Measurements from ENCODE around the gene PIGU. TPM values are rescaled to one million over a fixed set of nuclear protein-coding genes. Genes with fewer than 3 reads are reported as not detected.

PIGU gene
- total and polyA plus RNA-seq, 2 donors (not counting 3 experiments of a cell fraction or from before 2014, with no cell fraction given): 20.3 to 81.8 TPM

DNA sequence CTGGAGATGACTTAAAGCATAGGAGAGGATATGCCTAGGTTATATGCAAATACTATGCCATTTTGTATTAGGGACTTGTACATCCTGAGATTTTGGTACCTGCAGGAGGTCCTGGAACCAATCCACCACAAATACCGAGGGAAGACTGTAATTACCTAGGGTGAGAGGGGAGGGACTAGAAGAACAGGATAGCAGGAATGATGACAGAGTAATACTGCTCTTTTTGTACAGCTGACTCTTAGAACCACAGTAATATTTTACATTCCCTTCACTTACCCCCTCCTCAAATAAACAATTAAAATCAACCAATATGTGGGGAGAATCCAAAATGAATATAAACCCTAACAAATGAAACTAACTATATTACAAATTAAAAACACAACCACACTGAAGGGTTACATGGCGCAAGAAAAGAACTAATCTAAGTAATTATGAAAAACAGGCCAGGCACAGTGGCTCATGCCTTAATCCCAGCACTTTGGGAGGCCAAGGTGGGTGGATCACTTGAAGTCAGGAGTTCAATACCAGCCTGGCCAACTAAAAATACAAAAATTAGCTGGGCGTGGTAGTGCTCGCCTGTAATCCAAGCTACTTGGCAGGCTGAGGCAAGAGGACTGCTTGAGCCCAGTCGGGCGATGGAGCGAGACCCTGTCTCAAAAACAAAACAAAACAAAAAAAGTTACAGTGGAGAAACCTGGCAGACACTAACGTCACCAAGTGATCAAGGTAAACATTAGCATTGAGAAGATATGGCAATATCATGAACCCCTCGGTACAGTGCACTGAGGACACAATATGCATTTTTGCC lies 81.3 kb downstream of the PIGU start:
- no peaks in the 10 kb centered on the region for H3K9me1 ChIP-seq (replicated peaks; ENCODE audit: control insufficient read depth, extremely low read depth, insufficient read depth, low read length)
- TF ChIP-seq, protein P1, sequence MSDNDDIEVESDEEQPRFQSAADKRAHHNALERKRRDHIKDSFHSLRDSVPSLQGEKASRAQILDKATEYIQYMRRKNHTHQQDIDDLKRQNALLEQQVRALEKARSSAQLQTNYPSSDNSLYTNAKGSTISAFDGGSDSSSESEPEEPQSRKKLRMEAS (IDR thresholded peaks at IDR 0.05; ENCODE audit: insufficient read depth, insufficient read length): no peak
- TF ChIP-seq FOS (IDR thresholded peaks at IDR 0.05; ENCODE audit: borderline replicate concordance, insufficient read depth, low read length) (no peak), POLR2AphosphoS5 (IDR thresholded peaks at IDR 0.05; ENCODE audit: insufficient read depth, low read depth, low read length) (no peak), EZH2 (IDR thresholded peaks at IDR 0.05; ENCODE audit: borderline replicate concordance, low read depth, low read length, severe bottlenecking) (no peak), GATA2 (IDR thresholded peaks at IDR 0.05; ENCODE audit: insufficient read depth, insufficient read length, low read depth, low read length) (no peak), POLR2A (IDR thresholded peaks at IDR 0.05; ENCODE audit: low read depth, low read length) (no peak), MYC (IDR thresholded peaks at IDR 0.05; ENCODE audit: low read depth, low read length) (no peak), JUN (IDR thresholded peaks at IDR 0.05; ENCODE audit: borderline replicate concordance, insufficient read depth, insufficient read length, low read depth) (no peak)
- TF ChIP-seq, protein P2, sequence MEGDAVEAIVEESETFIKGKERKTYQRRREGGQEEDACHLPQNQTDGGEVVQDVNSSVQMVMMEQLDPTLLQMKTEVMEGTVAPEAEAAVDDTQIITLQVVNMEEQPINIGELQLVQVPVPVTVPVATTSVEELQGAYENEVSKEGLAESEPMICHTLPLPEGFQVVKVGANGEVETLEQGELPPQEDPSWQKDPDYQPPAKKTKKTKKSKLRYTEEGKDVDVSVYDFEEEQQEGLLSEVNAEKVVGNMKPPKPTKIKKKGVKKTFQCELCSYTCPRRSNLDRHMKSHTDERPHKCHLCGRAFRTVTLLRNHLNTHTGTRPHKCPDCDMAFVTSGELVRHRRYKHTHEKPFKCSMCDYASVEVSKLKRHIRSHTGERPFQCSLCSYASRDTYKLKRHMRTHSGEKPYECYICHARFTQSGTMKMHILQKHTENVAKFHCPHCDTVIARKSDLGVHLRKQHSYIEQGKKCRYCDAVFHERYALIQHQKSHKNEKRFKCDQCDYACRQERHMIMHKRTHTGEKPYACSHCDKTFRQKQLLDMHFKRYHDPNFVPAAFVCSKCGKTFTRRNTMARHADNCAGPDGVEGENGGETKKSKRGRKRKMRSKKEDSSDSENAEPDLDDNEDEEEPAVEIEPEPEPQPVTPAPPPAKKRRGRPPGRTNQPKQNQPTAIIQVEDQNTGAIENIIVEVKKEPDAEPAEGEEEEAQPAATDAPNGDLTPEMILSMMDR (IDR thresholded peaks at IDR 0.05; ENCODE audit: extremely low read depth in 1 of 2, insufficient read depth in 1 of 2, low read depth in 1 of 2, low read length in 2 of 2): no peak
- H4K20me1 ChIP-seq (replicated peaks; ENCODE audit: control insufficient read depth, extremely low read depth, insufficient read depth, low read length): no peaks in the 10 kb centered on the region
- POLR2A ChIA-PET: no interaction called here
- no peaks in the 10 kb centered on the region for H3K79me2 ChIP-seq (ENCODE audit: control insufficient read depth, insufficient read depth, low read length)
- dilution Hi-C loops (cut with MboI; ENCODE audit: extremely low pct_ligation_motif_present, low sequenced_read_pairs): no loop called here
- H2AFZ ChIP-seq (ENCODE audit: low read depth, low read length): no peak overlapping the region
- BruUV-seq (replicated peaks): no TSS peak
- intact Hi-C loops (cut with micrococcal nuclease): no loop called here
- CTCF ChIA-PET: no interaction called here
- no peak overlapping the region for H3K4me2 ChIP-seq (ENCODE audit: insufficient read depth, low read length)
- H3K27ac ChIP-seq (ENCODE audit: insufficient read depth, low read depth, low read length): no peak overlapping the region
- no peak overlapping the region for H3K4me3 ChIP-seq (replicated peaks in 1 of 3; ENCODE audit: insufficient read depth in 1 of 3, low read depth in 1 of 3, low read length in 3 of 3)
- H3K9me3 ChIP-seq (replicated peaks; ENCODE audit: control insufficient read depth, insufficient read depth, low read length): no peaks in the 10 kb centered on the region
- no peaks in the 10 kb centered on the region for H3K27me3 ChIP-seq (ENCODE audit: control insufficient read depth in 2 of 2, insufficient read depth in 2 of 2, low read length in 2 of 2)
- no peaks in the 10 kb centered on the region for H3K36me3 ChIP-seq (ENCODE audit: control insufficient read depth in 2 of 2, extremely low read depth in 1 of 2, insufficient read depth in 2 of 2, low read length in 2 of 2)
- FAIRE-seq (no peak), DNase-seq (ENCODE audit: low read depth, low spot score) (no peak)
- no peaks in the 10 kb centered on the region for H3K4me1 ChIP-seq (ENCODE audit: control insufficient read depth, extremely low read depth, insufficient read depth, low read length)
- H3K9ac ChIP-seq (replicated peaks; ENCODE audit: extremely low read depth, insufficient read depth, low read length): no peak overlapping the region

Measured in endothelial cell of umbilical vein (primary cell).